ENCODE measurements around the gene FARSA.
"Not testable (repeated sequence)": the region's sequence is repeated elsewhere in the genome, so short reads cannot be mapped to it uniquely, and the experiment has no call there.

Gene FARSA

DNA sequence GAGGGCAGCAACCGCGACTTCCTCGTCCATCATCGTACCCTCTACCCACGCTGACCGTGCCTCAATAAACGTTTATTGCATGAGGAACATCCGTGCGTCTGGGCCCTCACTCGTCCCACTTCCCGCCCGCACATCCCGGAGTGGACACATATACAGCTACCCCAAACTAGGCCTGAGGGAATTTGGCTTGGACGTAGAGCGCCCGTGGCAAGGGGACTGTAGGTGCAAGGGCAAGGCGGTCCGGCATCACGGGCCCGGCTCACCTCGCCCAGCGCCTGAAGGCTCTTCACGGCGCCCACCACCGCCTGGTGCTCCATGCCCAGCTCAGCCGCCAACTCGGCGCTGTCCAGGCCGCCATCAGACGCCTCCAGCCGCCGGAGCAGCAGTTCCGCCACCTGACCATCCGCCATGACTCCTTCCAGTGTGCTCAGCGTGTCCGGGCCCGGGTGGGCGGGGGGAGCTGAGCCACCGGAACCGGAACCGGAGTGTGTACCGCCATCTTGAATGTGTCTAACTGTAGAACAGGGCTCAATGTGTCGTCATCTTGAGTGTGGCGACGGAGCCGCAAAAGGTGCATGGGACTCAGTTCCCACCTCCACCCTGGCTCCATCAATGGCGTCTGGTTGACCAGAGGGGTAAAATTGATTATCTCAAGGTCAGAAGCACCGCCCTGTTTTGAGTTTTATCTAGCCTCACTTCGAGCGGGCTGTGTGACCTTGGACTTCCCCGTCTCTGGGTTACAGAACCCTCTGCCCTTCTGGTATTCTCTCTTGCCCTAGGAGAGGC is at the start of gene FARSA:
FARSA (minus strand) TSS at position 425 of the 786 bp plus-strand sequence; CDS start at position 410, 15 bp downstream.
- peak; percentile 95 for DNase-seq

- no peak for DNase-seq
Observed at GRCh38 chr19:12983091-12983490, 49.6 kb upstream of the FARSA start.

DNA sequence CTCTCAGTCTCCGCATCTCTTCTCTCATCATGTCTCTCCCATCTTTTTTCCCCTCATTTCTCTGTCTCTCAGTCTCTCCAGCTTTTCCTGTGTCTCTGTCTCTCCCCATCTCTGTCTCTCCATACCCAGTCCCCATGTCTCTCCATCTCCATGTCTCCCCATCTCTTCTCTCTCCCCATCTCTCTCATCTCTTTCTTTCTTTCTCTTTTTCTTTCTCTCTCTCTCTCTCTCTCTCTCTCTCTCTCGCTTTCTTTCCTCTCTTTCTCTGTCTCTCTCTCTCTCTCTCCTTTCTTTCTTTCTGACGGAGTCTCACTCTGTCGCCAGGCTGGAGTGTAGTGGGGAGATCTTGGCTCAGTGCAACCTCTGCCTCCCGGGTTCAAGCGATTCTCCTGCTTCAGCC is 49.1 kb upstream of the FARSA start:
- DNase-seq = no peak

DNA sequence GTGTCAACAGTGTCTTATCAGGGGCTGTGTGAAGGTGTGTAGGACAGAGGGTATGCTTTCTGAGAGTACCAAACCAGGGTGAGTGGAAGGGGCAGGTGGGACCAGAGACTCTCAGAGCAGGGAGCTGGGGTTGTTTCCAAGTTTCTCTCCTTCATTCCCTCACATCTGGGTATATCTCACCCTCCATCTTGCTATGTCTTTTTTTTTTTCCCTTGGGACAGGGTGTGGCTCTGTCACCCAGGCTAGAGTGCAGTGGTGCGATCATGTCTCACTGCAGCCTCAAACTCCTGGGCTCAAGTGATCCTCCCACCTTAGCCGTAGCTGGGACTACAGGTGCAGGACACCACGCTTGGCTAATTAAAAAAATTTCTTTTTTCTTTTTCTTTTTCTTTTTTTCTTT is 46.5 kb upstream of the FARSA start:
- no peak for DNase-seq

DNA sequence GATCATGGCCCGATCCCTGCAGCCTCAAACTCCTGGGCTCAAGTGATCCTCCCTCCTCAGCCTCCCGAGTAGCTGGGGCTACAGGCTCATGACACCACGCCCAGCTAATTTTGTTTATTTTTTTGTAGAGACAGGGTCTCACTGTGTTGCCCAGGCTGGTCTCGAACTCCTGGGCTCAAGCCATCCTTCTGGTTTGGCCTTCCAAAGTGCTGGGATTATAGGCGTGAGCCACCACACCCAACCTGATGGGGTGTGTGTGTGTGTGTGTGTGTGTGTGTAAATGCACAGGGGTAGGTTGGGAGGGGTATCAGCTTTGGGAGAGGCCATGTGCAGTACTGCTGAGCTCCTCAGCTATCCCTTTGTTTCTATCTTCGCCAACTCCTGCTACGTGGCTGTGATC is 42.6 kb upstream of the FARSA start:
- DNase-seq = not testable (repeated sequence)

GRCh38 chr19:12975221-12975741 is 41.8 kb upstream of the FARSA start:
- no peak for DNase-seq

GRCh38 chr19:12974301-12975220 is 41.0 kb upstream of the FARSA start:
- no peak for DNase-seq

- DNase-seq = no peak
Observed at GRCh38 chr19:12973236-12973635, 39.7 kb upstream of the FARSA start.

- DNase-seq = no peak
Observed at GRCh38 chr19:12970070-12970820, 36.7 kb upstream of the FARSA start.

GRCh38 chr19:12969292-12969988 is 35.9 kb upstream of the FARSA start, which contains the start of gene DAND5:
DAND5 (plus strand) TSS chr19:12969576; CDS start chr19:12969661, 85 bp downstream.
- DNase-seq = no peak

DNA sequence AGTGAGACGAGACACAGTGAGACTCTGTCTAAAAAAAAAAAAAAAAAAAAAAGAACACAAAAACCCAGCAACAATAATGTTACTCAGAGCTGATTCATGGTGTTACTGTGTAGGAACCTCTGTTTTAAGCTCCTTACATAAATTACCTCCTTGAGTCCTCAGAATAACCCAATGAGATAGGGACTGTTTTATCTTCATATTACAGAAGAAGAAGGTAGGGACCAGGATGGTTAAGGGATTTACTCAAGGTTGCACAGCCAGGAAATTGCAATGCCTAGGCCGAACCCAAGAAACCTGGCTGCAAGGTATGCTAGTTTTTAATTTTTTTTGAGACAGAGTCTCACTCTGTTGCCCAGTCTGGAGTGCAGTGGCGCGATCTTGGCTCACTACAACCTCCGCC is 34.4 kb upstream of the FARSA start:
- no peak for DNase-seq

GRCh38 chr19:12965812-12966135 is 32.3 kb upstream of the FARSA start:
- no peak for DNase-seq

GRCh38 chr19:12965017-12965811 is 31.7 kb upstream of the FARSA start:
- peak; percentile 81 for DNase-seq

GRCh38 chr19:12959481-12959880 is 26.0 kb upstream of the FARSA start:
- DNase-seq = no peak

- DNase-seq = not testable (repeated sequence)
Observed at GRCh38 chr19:12957389-12957952, 24.0 kb upstream of the FARSA start.

DNA sequence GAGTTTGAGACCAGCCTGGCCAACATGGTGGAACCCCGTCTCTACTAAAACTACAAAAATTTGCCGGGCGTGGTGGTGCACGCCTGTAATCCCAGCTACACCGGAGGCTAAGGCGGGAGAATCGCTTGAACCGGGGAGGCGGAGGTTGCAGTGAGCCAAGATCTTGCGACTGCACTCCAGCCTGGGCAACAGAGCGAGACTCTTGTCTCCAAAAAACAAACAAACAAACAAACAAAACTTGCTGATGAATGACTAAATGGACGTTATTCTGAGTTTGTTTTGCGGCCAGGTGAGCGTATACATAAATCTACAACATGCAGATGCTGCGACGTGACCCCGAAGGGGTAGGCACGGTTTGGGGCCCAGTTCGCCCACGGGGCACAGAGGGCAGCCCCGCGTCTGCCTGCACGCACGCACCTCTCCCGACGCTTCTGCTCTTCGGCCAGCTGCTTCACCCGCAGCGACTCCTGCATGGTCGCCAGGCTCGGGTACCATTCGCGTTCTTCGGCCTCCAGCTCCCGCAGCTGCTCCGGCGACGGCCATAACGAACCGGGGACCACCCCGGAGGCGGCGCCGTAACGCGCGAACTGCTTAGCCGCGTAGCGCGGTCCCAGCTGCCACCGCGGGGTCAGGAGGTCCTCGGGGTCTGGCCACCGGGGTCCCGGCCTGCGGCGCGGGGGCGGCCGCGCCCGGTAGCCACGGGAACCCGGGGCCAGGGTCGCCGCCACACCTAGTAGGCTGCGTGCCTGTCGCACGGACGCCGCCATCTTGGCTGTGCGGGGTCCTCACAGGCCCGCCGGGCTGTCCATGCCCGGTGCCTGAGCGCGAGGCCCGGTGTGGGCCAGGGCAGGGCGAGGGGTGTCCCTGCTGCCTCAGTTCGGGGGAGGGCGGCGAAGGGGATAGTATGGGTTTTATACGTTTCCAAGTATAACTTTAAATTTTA is 23.2 kb upstream of the FARSA start, which contains the start of gene GADD45GIP1:
GADD45GIP1 (minus strand) TSS at position 778 of the 943 bp plus-strand sequence; CDS start at position 767, 11 bp downstream.
- DNase-seq = peak; percentile 89

- DNase-seq = no peak
Observed at GRCh38 chr19:12955996-12956395, 22.5 kb upstream of the FARSA start.

- DNase-seq = not testable (repeated sequence)
Observed at GRCh38 chr19:12955575-12955974, 22.1 kb upstream of the FARSA start.

GRCh38 chr19:12954612-12954962 is 21.1 kb upstream of the FARSA start:
- no peak for DNase-seq

All from left hindlimb (tissue), 1 donor.